ENCODE measurements around the gene CRACR2A. TPM values are rescaled to one million over a fixed set of nuclear protein-coding genes. Genes with fewer than 3 reads are reported as not detected.

Gene CRACR2A
- polyA plus RNA-seq, 1 donor from 2014 or later, result 2.1 TPM

- Histone ChIP-seq H3K27ac (ENCODE audit: low read length) (no peak overlapping the region), H3K4me2 (ENCODE audit: low read length) (no peak overlapping the region), H3K9me3 (ENCODE audit: low read length) (no peaks in the 10 kb centered on the region), H3K79me2 (replicated peaks; ENCODE audit: insufficient read depth, low read length) (no peaks in the 10 kb centered on the region), H2AFZ (ENCODE audit: low read depth, low read length) (no peak overlapping the region), H3K4me3 (ENCODE audit: low read length) (no peak overlapping the region), H3K36me3 (ENCODE audit: insufficient read depth, low read length) (no peaks in the 10 kb centered on the region), H3K9ac (ENCODE audit: low read length) (no peak overlapping the region), H3F3A (ENCODE audit: insufficient read depth, low read length, poor library complexity, severe bottlenecking) (no peaks in the 10 kb centered on the region), H3K9me2 (ENCODE audit: insufficient read depth, low read length) (no peaks in the 10 kb centered on the region), H3K27me3 (ENCODE audit: insufficient read depth, low read depth, low read length) (no peaks in the 10 kb centered on the region), H4K20me1 (ENCODE audit: insufficient read depth) (no peaks in the 10 kb centered on the region)
- TF ChIP-seq TAF1 (IDR thresholded peaks at IDR 0.05; ENCODE audit: low read depth), result no peak
- TF ChIP-seq EP300 (conservative IDR thresholded peaks at IDR 0.05; ENCODE audit: poor library complexity, severe bottlenecking), result no peak
- TF ChIP-seq MXI1 (conservative IDR thresholded peaks at IDR 0.05; ENCODE audit: poor library complexity, severe bottlenecking), result no peak
- TF ChIP-seq SMC3 (conservative IDR thresholded peaks at IDR 0.05; ENCODE audit: poor library complexity), result no peak
- no peak for TF ChIP-seq POLR2AphosphoS5 (IDR thresholded peaks at IDR 0.05)
- TF ChIP-seq EZH2 (IDR thresholded peaks at IDR 0.05; ENCODE audit: borderline replicate concordance, insufficient read depth, low read length, poor library complexity, severe bottlenecking), result no peak
- TF ChIP-seq RAD21 (conservative IDR thresholded peaks at IDR 0.05), result no peak
- TF ChIP-seq REST (IDR thresholded peaks at IDR 0.05; ENCODE audit: borderline replicate concordance), result no peak
- TF ChIP-seq CTCF (IDR thresholded peaks at IDR 0.05; ENCODE audit: poor library complexity, severe bottlenecking), result no peak
Observed at GRCh38 chr12:3697311-3697870, 55.5 kb downstream of the CRACR2A start.

GRCh38 chr12:3694673-3695072 lies 58.2 kb downstream of the CRACR2A start:
- H3K9ac ChIP-seq (ENCODE audit: low read length), result no peak overlapping the region
- no peaks in the 10 kb centered on the region for H3K79me2 ChIP-seq (replicated peaks; ENCODE audit: insufficient read depth, low read length)
- no peak for TF ChIP-seq EZH2 (IDR thresholded peaks at IDR 0.05; ENCODE audit: borderline replicate concordance, insufficient read depth, low read length, poor library complexity, severe bottlenecking)

More at GRCh38 chr12:3694673-3695072, 58.2 kb downstream of the CRACR2A start:
- H2AFZ ChIP-seq (ENCODE audit: low read depth, low read length), result no peak overlapping the region
- no peaks in the 10 kb centered on the region for H3K9me3 ChIP-seq (ENCODE audit: low read length)
- no peak overlapping the region for H3K4me2 ChIP-seq (ENCODE audit: low read length)
- no peaks in the 10 kb centered on the region for H3K36me3 ChIP-seq (ENCODE audit: insufficient read depth, low read length)
- H3F3A ChIP-seq (ENCODE audit: insufficient read depth, low read length, poor library complexity, severe bottlenecking), result no peaks in the 10 kb centered on the region
- H3K27me3 ChIP-seq (ENCODE audit: insufficient read depth, low read depth, low read length), result no peaks in the 10 kb centered on the region
- no peak overlapping the region for H3K4me3 ChIP-seq (ENCODE audit: low read length)
- H3K27ac ChIP-seq (ENCODE audit: low read length), result no peak overlapping the region
- no peaks in the 10 kb centered on the region for H4K20me1 ChIP-seq (ENCODE audit: insufficient read depth)
- H3K9me2 ChIP-seq (ENCODE audit: insufficient read depth, low read length), result no peaks in the 10 kb centered on the region

All from neural cell (in vitro differentiated cells).